HL-60 (cell line): ENCODE measurements around the gene SOCS3.

Source experiments
- DNase-seq, 2 experiments: peaks; one replicate each; pipeline ENCODE4 v3.0.0-alpha.2; 2010 to 2020; ENCODE audit warnings: low read depth in 1 of 2, low spot score in 1 of 2
- H3K27ac ChIP-seq: fragments of 250-450 bp; sonication (Bioruptor Pico); replicated peaks from 2 replicates; pipeline ENCODE4 v1.5.1; 2020; ENCODE audit warnings: mild to moderate bottlenecking, moderate library complexity
- H3K27me3 ChIP-seq: fragments of 250-450 bp; sonication (Bioruptor Pico); 2 replicates; pipeline ENCODE4 v1.5.1; 2021; ENCODE audit warnings: mild to moderate bottlenecking, moderate library complexity; ENCODE audit not compliant: insufficient read depth, poor library complexity, severe bottlenecking
- H3K4me3 ChIP-seq: replicated peaks from 2 replicates; pipeline ENCODE4 v1.5.1; 2011; ENCODE audit warnings: mild to moderate bottlenecking, control low read depth, low read length; ENCODE audit not compliant: insufficient read depth
- CTCF ChIP-seq: IDR thresholded peaks from one replicate; pipeline ENCODE4 v1.5.1; 2011; ENCODE audit warnings: low read length, control low read depth, inconsistent platforms; ENCODE audit not compliant: insufficient read depth
- GABPA ChIP-seq: IDR thresholded peaks from 2 replicates; pipeline ENCODE4 v1.6.1; 2012; ENCODE audit warnings: low read depth
- POLR2AphosphoS5 ChIP-seq: IDR thresholded peaks from 2 replicates; pipeline ENCODE4 v1.6.1; 2012; ENCODE audit warnings: low read depth
- REST ChIP-seq: IDR thresholded peaks from 2 replicates; pipeline ENCODE4 v1.6.1; 2012; ENCODE audit warnings: low read depth; ENCODE audit not compliant: insufficient replicate concordance
- SPI1 ChIP-seq: IDR thresholded peaks from 2 replicates; pipeline ENCODE4 v1.6.1; 2012; ENCODE audit warnings: low read depth, mild to moderate bottlenecking, borderline replicate concordance

Gene SOCS3

DNA sequence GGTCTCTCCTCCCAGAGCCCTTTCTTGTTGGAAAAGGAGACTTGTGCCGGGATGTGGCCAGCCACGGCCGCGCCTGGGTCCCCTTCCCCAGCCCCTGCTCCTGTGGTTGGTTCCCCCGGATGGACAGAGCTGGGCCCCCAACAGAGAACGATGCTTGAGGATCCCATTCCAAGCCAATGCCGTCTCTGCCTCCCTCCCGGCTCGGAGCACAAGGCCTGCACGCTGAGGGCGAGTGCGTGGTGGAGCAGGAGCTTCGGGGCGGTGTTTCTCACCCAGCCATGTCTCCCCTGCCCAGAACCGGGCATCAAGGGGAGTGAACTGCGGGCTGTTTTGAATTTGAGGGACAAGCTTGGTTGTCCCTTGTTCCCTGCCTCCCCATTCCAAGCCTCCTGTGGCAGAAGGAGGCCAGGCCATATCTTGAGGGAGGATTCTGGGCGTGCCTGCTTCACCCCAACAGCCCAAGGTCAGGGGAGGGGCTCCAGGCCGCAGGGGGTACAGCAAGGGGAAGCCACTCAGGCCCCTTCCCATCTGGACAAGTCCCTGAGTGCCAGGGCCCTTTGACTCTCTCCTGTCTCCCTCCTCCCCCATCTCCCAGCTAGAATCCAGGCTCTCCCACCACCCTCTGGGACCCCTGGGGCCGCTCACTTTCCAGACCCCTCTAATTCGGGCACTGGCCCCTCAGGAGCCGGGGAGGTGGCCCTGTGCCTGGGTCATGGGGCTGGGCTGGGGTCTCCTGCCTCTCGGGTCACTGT lies 43.6 kb downstream of the SOCS3 start:
- TF ChIP-seq CTCF = no peak
- no peak for TF ChIP-seq REST
- TF ChIP-seq GABPA = no peak
- no peak for TF ChIP-seq POLR2AphosphoS5
- TF ChIP-seq SPI1 = no peak
- no peak overlapping the region for H3K4me3 ChIP-seq
- no peak for DNase-seq
- H3K27me3 ChIP-seq = peaks cover 5% of the 10 kb centered on the region
- no peak overlapping the region for H3K27ac ChIP-seq

- Histone ChIP-seq H3K27me3 (peaks cover 5% of the 10 kb centered on the region), H3K4me3 (no peak overlapping the region), H3K27ac (no peak overlapping the region)
- TF ChIP-seq GABPA (no peak), POLR2AphosphoS5 (no peak), CTCF (no peak), SPI1 (no peak), REST (no peak)
- no peak for DNase-seq
Observed at GRCh38 chr17:78315355-78316114, 44.3 kb downstream of the SOCS3 start.

DNA sequence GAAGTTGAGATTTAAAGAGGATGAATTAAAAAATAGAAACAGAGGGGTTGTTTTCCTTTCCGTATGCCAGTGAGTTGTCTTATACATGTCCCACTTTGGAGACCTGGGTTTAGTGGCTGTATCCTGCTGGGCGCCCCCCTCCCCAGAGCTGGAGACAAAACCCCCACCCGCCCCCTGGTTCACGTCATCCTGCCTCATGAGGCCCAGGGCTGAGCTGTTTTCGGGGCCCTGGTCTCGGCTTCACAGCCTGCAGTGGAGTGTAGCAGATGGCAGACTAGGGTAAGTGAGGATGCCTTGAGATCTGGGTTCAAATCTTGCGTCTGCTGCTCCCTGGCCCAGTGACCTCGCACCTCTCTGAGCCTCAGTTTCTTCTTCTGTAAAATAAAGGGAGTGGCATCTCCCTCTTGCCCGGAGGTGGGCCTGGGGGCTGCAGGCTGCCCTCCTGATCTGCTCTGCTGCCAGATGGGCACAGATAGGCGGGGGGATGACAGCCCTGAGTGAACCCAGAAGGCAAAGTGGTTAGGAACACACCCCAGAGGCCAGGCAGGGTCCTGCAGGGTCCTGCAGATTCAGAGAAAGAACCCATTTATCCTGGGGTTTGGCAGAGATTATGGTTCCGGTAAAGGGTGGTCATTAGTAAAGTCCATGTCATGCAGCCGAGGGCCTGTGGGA lies 45.1 kb downstream of the SOCS3 start:
- peaks cover 5% of the 10 kb centered on the region for H3K27me3 ChIP-seq
- H3K27ac ChIP-seq = no peak overlapping the region
- no peak for TF ChIP-seq GABPA
- no peak for DNase-seq
- no peak overlapping the region for H3K4me3 ChIP-seq
